Fibroblast of the aortic adventitia (primary cell): ENCODE results near the gene STRAP. TPM values are rescaled to one million over a fixed set of nuclear protein-coding genes. Genes with fewer than 3 reads are reported as not detected.
"Not testable (repeated sequence)": the region's sequence is repeated elsewhere in the genome, so short reads cannot be mapped to it uniquely, and the experiment has no call there.

ENCODE experiments used
- DNase-seq: peaks from one replicate; pipeline ENCODE4 v3.0.0-alpha.2; 2010; ENCODE audit warnings: low read depth
- H3K4me3 ChIP-seq: 2 replicates; pipeline ENCODE4 v1.5.1; 2011; ENCODE audit warnings: low read depth, mild to moderate bottlenecking, control low read depth, low read length, moderate library complexity
- CTCF ChIP-seq: IDR thresholded peaks from 2 replicates; pipeline ENCODE4 v1.5.1; 2011; ENCODE audit warnings: mild to moderate bottlenecking, low read length, control low read depth, inconsistent platforms; ENCODE audit not compliant: insufficient read depth
- total RNA-seq: library from RNA; depleted of rRNA; stranded (reverse); fragments of >200 nt; gene quantifications from 2 replicates; pipeline ENCODE4 v1.2.3, GENCODE V29; 2012; ENCODE audit warnings: low replicate concordance

Gene STRAP
- total RNA-seq, 1 donor: 101 TPM

- no peak for DNase-seq
- TF ChIP-seq CTCF: no peak
- H3K4me3 ChIP-seq: no peak overlapping the region
Measured at GRCh38 chr12:15896867-15897266, 14.7 kb downstream of the STRAP start.

GRCh38 chr12:15897433-15897832 lies 15.2 kb downstream of the STRAP start:
- no peak for DNase-seq
- no peak for TF ChIP-seq CTCF
- no peak overlapping the region for H3K4me3 ChIP-seq

GRCh38 chr12:15899282-15899870 lies 17.2 kb downstream of the STRAP start:
- DNase-seq: peak; percentile 43
- peak; percentile 59 for TF ChIP-seq CTCF
- no peak overlapping the region for H3K4me3 ChIP-seq

GRCh38 chr12:15904378-15904920 lies 22.3 kb downstream of the STRAP start:
- TF ChIP-seq CTCF: no peak
- DNase-seq: no peak
- H3K4me3 ChIP-seq: no peak overlapping the region

- H3K4me3 ChIP-seq: peak overlapping the region; percentile 80
- DNase-seq: no peak
- TF ChIP-seq CTCF: no peak
Measured at GRCh38 chr12:15910468-15910863, 28.3 kb downstream of the STRAP start.

- H3K4me3 ChIP-seq: peak within 1 kb of the TSS; percentile 80
- peak; percentile 61 for DNase-seq
- no peak for TF ChIP-seq CTCF
Measured at GRCh38 chr12:15910864-15911721, 28.9 kb downstream of the STRAP start, which contains the start of gene DERA. Gene DERA (plus strand): TSS chr12:15911332. CDS start chr12:15911384, 52 bp downstream.

- H3K4me3 ChIP-seq: peak overlapping the region; percentile 80
- not testable (repeated sequence) for DNase-seq
Measured at GRCh38 chr12:15911931-15912330, 29.7 kb downstream of the STRAP start.

- H3K4me3 ChIP-seq, DNase-seq: not testable (repeated sequence)
Measured at GRCh38 chr12:15914131-15914530, 31.9 kb downstream of the STRAP start.
